GM21737 (cell line): ENCODE measurements around the gene PKN2.
"Not testable (repeated sequence)": the region's sequence is repeated elsewhere in the genome, so short reads cannot be mapped to it uniquely, and the experiment has no call there.

Experiments
- ATAC-seq: cut with Tn5 transposase; IDR thresholded peaks from one replicate; pipeline ENCODE4 v1.9.1; 2021; ENCODE audit warnings: mild to moderate bottlenecking, moderate library complexity; ENCODE audit not compliant: unreplicated experiment

Gene PKN2

GRCh38 chr1:88876573-88877365 is 192.7 kb downstream of the PKN2 start:
- ATAC-seq, result no peak

- ATAC-seq, result no peak
Observed at GRCh38 chr1:88877382-88877825, 193.3 kb downstream of the PKN2 start.

DNA sequence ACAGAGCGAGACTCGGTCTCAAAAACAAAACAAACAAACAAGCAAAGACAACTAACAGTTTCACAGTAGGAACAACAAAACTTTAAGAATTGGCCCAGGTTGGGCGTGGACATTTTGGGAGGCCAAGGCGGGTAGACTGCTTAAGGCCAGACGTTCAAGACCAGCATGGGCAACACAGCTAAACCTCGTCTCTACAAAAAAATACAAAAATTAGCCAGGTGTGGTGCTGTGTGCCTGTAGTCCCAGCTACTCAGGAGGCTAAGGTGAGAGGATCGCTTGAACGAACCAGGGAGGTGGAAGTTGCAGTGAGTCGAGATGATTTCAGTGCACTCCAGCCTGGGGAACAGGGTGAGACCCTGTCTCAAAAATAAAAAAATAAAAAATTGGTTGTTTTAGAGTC is 193.8 kb downstream of the PKN2 start:
- no peak for ATAC-seq

DNA sequence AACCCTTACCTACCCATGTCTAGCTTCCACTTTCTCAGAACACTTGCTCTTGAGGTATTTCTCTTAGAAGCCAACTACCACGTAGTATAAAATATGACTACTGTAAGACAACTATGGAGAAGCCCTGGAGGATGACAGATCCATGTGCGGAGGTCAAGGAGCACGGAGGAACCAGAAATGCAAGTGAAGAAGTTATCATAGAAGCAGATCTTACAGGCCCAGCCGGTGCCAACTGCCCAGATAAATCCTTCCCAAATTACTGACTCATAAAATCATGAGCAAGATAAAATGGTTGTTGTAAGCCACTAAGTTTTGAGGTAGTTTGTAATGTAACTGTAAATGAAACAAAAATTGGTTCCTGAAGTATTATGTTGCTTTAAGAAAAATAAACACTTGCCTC is 194.7 kb downstream of the PKN2 start:
- no peak for ATAC-seq

GRCh38 chr1:88880717-88881116 is 196.6 kb downstream of the PKN2 start:
- not testable (repeated sequence) for ATAC-seq

- ATAC-seq, result no peak
Observed at GRCh38 chr1:88883156-88883555, 199.1 kb downstream of the PKN2 start.
